ENCODE measurements around the gene TAGAP. TPM values are rescaled to one million over a fixed set of nuclear protein-coding genes. Genes with fewer than 3 reads are reported as not detected.
A peak's percentile ranks its signal among the peaks of the same experiment; 100 is the strongest.

Gene TAGAP
- total RNA-seq, 1 experiment from 2014 or later = 0.22 TPM

GRCh38 chr6:159042003-159042825, 2.6 kb downstream of the TAGAP start:
- Mint-ChIP-seq H3K27ac (peak overlapping the region; percentile 92), H3K36me3 (no peaks in the 10 kb centered on the region), H3K4me1 (peaks cover 29% of the 10 kb centered on the region), H3K9me3 (no peaks in the 10 kb centered on the region), H3K4me3 (peak overlapping the region; percentile 46), H3K27me3 (ENCODE audit: low read depth) (no peaks in the 10 kb centered on the region; the same call in 1 of the 2 replicates)
- ChIA-PET POLR2A (interaction anchor here (0.5 kb wide), 1 partner anchor 223 kb away, joined by 3 read pairs; the partner anchor contains the start of gene EZR), CTCF (interaction anchor here (0.6 to 7.6 kb wide), 25 partner anchors 9 to 1359 kb away, joined by 3 to 92 read pairs (median 5); partner anchors contain the start of gene RSPH3)
- ATAC-seq (peak; percentile 91), DNase-seq (ENCODE audit: low spot score) (peak; percentile 81)
- no peak for TF ChIP-seq JUN (CRISPR knock-in tag; IDR thresholded peaks at IDR 0.05)
- TF ChIP-seq, protein P1, sequence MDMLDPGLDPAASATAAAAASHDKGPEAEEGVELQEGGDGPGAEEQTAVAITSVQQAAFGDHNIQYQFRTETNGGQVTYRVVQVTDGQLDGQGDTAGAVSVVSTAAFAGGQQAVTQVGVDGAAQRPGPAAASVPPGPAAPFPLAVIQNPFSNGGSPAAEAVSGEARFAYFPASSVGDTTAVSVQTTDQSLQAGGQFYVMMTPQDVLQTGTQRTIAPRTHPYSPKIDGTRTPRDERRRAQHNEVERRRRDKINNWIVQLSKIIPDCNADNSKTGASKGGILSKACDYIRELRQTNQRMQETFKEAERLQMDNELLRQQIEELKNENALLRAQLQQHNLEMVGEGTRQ (CRISPR knock-in tag; IDR thresholded peaks at IDR 0.05) = no peak
- TF ChIP-seq, protein P2, sequence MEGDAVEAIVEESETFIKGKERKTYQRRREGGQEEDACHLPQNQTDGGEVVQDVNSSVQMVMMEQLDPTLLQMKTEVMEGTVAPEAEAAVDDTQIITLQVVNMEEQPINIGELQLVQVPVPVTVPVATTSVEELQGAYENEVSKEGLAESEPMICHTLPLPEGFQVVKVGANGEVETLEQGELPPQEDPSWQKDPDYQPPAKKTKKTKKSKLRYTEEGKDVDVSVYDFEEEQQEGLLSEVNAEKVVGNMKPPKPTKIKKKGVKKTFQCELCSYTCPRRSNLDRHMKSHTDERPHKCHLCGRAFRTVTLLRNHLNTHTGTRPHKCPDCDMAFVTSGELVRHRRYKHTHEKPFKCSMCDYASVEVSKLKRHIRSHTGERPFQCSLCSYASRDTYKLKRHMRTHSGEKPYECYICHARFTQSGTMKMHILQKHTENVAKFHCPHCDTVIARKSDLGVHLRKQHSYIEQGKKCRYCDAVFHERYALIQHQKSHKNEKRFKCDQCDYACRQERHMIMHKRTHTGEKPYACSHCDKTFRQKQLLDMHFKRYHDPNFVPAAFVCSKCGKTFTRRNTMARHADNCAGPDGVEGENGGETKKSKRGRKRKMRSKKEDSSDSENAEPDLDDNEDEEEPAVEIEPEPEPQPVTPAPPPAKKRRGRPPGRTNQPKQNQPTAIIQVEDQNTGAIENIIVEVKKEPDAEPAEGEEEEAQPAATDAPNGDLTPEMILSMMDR (IDR thresholded peaks at IDR 0.05) = peak; percentile 81
- no peak for TF ChIP-seq ZNF317 (CRISPR knock-in tag; IDR thresholded peaks at IDR 0.05; ENCODE audit: borderline replicate concordance, low read depth)
- TF ChIP-seq SMAD4 (CRISPR knock-in tag; IDR thresholded peaks at IDR 0.05) = no peak
- TF ChIP-seq ZSCAN18 (CRISPR knock-in tag; IDR thresholded peaks at IDR 0.05) = no peak

DNA sequence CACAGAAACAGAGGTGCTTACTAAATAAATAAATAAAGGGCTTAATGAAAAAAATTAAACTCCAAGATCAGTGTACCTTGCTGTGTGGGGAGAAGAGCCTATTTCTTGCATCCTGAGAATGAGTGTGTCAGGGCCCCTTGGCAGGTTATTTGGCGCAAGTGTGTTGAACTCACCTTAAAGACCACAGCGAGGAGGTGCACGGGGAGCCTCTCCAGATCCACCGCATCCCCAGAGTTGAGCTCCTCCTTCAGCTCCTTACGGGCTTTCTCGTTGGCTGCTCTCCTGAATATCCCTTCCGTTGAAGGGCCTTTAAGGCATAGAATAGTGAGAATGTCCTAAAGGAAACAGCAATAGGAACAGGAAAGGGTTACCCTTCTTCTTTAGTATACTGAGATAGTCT, 3.6 kb downstream of the TAGAP start:
- Mint-ChIP-seq H3K27ac (no peak overlapping the region; the same call in 1 of the 2 replicates), H3K4me3 (no peak overlapping the region), H3K27me3 (ENCODE audit: low read depth) (no peaks in the 10 kb centered on the region; the same call in 1 of the 2 replicates), H3K36me3 (no peaks in the 10 kb centered on the region), H3K4me1 (peaks cover 29% of the 10 kb centered on the region), H3K9me3 (no peaks in the 10 kb centered on the region)
- TF ChIP-seq, protein P3, sequence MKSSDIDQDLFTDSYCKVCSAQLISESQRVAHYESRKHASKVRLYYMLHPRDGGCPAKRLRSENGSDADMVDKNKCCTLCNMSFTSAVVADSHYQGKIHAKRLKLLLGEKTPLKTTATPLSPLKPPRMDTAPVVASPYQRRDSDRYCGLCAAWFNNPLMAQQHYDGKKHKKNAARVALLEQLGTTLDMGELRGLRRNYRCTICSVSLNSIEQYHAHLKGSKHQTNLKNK (CRISPR knock-in tag; IDR thresholded peaks at IDR 0.05) = no peak
- TF ChIP-seq E2F1 (CRISPR knock-in tag; IDR thresholded peaks at IDR 0.05) (no peak), PRRX2 (CRISPR knock-in tag; IDR thresholded peaks at IDR 0.05) (no peak), PREB (CRISPR knock-in tag; IDR thresholded peaks at IDR 0.05; ENCODE audit: borderline replicate concordance) (no peak), ZNF317 (CRISPR knock-in tag; IDR thresholded peaks at IDR 0.05; ENCODE audit: borderline replicate concordance, low read depth) (no peak)
- TF ChIP-seq, protein P4, sequence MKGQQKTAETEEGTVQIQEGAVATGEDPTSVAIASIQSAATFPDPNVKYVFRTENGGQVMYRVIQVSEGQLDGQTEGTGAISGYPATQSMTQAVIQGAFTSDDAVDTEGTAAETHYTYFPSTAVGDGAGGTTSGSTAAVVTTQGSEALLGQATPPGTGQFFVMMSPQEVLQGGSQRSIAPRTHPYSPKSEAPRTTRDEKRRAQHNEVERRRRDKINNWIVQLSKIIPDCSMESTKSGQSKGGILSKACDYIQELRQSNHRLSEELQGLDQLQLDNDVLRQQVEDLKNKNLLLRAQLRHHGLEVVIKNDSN (CRISPR knock-in tag; IDR thresholded peaks at IDR 0.05) = no peak
- ChIA-PET POLR2A (no interaction called here), CTCF (interaction anchor here (0.9 to 7.6 kb wide), 12 partner anchors 9 to 350 kb away, joined by 3 to 92 read pairs (median 12); partner anchors contain the start of gene RSPH3)
- DNase-seq (ENCODE audit: low spot score) = no peak
- ATAC-seq = no peak

GRCh38 chr6:159039885-159040258, 4.9 kb downstream of the TAGAP start:
- Mint-ChIP-seq H3K4me1 (peaks cover 22% of the 10 kb centered on the region), H3K27ac (no peak overlapping the region), H3K36me3 (no peaks in the 10 kb centered on the region), H3K4me3 (no peak overlapping the region), H3K9me3 (no peaks in the 10 kb centered on the region), H3K27me3 (ENCODE audit: low read depth) (no peaks in the 10 kb centered on the region; the same call in 1 of the 2 replicates)
- TF ChIP-seq EMX1 (CRISPR knock-in tag; IDR thresholded peaks at IDR 0.05) = no peak
- ChIA-PET CTCF (interaction anchor here (1.3 to 7.6 kb wide), 3 partner anchors 31 to 95 kb away, joined by 4 to 92 read pairs (median 5); no protein-coding TSS in a partner anchor), POLR2A (no interaction called here)
- DNase-seq (ENCODE audit: low spot score) (no peak), ATAC-seq (no peak)

Data from WTC11 (cell line).